GM06990 (cell line): ENCODE measurements around the gene AFF2.

Source experiments
- DNase-seq: peaks from one replicate; pipeline ENCODE4 v3.0.0-alpha.2; 2011; ENCODE audit not compliant: insufficient read length; ENCODE audit errors: extremely low read depth
- H3K27me3 ChIP-seq: replicated peaks from 2 replicates; pipeline ENCODE4 v1.6.0; 2011; ENCODE audit warnings: low read length; ENCODE audit not compliant: control insufficient read depth, insufficient read depth
- H3K36me3 ChIP-seq: 2 replicates; pipeline ENCODE4 v1.5.1; 2011; ENCODE audit warnings: low read length; ENCODE audit not compliant: control insufficient read depth, insufficient read depth
- H3K4me3 ChIP-seq: replicated peaks from 2 replicates; pipeline ENCODE4 v1.5.1; 2011; ENCODE audit warnings: low read depth, mild to moderate bottlenecking, control low read depth, low read length
- TF ChIP-seq, protein P1 (sequence below): IDR thresholded peaks from 2 replicates; pipeline ENCODE4 v1.5.1; 2011; ENCODE audit warnings: low read length, control low read depth, mild to moderate bottlenecking, inconsistent platforms; ENCODE audit not compliant: insufficient read depth, poor library complexity, severe bottlenecking

AFF2 gene

DNA sequence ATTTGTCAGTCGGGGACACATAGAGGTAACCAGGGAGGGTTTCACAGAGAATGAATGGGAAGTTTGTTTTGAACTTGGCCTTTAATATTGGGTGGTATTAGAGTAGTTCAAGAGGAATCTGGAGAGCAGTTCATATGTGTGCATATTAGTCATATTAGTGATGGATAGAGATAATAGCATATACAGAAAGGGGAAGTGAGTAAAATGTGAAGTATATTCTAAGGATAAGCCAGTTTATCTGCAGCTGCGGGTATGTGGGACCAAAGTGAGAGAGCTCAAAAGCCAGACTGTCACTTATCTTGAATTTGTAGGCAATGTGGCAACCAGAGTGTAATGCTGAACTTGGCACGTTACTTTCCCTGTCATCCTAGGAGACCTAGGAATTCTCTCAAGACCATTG is 169.9 kb downstream of the AFF2 start:
- Histone ChIP-seq H3K36me3 (no peaks in the 10 kb centered on the region), H3K4me3 (no peak overlapping the region), H3K27me3 (no peaks in the 10 kb centered on the region)
- TF ChIP-seq, protein P1, sequence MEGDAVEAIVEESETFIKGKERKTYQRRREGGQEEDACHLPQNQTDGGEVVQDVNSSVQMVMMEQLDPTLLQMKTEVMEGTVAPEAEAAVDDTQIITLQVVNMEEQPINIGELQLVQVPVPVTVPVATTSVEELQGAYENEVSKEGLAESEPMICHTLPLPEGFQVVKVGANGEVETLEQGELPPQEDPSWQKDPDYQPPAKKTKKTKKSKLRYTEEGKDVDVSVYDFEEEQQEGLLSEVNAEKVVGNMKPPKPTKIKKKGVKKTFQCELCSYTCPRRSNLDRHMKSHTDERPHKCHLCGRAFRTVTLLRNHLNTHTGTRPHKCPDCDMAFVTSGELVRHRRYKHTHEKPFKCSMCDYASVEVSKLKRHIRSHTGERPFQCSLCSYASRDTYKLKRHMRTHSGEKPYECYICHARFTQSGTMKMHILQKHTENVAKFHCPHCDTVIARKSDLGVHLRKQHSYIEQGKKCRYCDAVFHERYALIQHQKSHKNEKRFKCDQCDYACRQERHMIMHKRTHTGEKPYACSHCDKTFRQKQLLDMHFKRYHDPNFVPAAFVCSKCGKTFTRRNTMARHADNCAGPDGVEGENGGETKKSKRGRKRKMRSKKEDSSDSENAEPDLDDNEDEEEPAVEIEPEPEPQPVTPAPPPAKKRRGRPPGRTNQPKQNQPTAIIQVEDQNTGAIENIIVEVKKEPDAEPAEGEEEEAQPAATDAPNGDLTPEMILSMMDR: no peak
- DNase-seq: no peak

DNA sequence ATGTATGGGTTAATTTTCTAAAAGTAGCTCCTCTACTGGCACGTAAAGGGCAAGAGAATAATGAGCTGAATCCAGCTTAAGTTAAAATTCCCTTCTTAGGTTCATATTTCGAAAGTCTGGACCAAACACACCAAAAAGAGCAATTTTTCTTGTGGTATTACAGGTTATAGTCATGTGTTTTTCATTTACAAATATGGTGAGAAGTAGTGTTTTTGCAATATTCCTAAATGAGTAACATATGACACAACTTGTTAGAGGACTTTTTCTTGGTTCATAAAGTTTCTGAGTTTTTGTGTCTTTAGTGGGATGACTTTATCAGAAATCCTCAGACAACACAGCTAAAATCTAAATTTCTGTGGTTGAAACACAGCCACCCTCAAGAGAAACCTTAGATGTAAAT is 172.1 kb downstream of the AFF2 start:
- TF ChIP-seq, protein P1: no peak
- H3K27me3 ChIP-seq: no peaks in the 10 kb centered on the region
- no peaks in the 10 kb centered on the region for H3K36me3 ChIP-seq
- no peak for DNase-seq
- H3K4me3 ChIP-seq: no peak overlapping the region

DNA sequence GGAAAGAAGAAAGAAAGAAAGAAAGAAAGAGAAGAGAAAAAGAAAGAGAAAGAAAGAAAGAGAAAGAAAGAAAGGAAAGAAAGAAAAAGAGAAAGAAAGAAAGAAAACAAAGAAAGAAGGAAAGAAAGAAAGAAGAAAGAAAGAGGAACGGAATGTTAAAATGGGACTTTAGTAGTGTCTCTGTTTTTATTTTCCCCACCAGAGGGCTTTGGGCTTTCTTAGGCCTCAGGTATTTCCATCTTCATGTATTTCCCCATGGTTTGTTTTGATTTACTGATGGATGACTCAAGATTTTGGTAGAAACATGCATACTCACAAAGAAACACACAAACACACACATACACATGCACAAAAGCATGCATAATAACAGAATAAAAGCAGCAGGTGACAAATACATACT is 181.2 kb downstream of the AFF2 start:
- DNase-seq: no peak
- H3K4me3 ChIP-seq: no peak overlapping the region

DNA sequence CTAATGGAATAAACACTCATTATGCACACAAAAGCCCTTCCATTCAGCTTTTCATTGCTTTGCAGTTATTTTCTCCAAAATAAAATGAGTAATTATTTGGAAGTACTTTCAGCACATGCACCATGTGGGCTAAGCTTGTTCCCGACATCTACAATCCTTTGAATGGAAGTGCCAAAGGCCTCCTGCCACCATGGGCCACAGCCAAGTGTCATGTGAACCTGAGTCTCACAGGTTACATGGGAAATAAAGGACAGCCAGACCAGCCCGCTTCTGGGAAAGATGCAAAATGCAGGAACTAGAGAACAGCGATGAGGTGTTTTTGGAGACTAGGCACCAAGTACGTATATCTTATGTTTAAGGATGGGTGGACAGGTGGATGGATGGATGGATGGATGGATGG is 181.8 kb downstream of the AFF2 start:
- H3K36me3 ChIP-seq: no peaks in the 10 kb centered on the region
- no peak for DNase-seq
- TF ChIP-seq, protein P1: no peak

More for the DNA sequence above, 181.2 kb downstream of the AFF2 start:
- TF ChIP-seq, protein P1: no peak
- Histone ChIP-seq H3K27me3 (no peaks in the 10 kb centered on the region), H3K36me3 (no peaks in the 10 kb centered on the region)

DNA sequence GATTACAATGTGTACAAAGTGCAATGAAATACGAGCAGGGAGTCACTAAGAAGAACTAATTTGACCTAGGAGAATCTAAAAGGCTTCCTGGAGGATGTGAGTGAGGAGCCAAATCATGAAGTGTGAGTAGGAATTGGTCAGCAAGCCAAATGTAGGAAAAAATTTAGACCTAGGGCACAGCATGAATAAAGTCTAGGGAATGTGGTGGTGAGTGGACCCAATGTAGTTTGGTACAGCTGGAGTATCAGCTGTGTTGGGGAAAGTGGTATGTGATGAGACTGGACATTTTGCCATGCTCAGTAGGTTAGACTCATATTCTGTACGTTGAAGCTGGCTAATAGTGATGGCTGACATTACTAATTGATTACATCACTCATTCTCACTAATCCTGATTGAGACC is 191.0 kb downstream of the AFF2 start:
- Histone ChIP-seq H3K27me3 (no peaks in the 10 kb centered on the region), H3K36me3 (no peaks in the 10 kb centered on the region), H3K4me3 (no peak overlapping the region)
- TF ChIP-seq, protein P1: no peak
- no peak for DNase-seq

More for the DNA sequence above, 181.8 kb downstream of the AFF2 start:
- Histone ChIP-seq H3K4me3 (no peak overlapping the region), H3K27me3 (no peaks in the 10 kb centered on the region)

DNA sequence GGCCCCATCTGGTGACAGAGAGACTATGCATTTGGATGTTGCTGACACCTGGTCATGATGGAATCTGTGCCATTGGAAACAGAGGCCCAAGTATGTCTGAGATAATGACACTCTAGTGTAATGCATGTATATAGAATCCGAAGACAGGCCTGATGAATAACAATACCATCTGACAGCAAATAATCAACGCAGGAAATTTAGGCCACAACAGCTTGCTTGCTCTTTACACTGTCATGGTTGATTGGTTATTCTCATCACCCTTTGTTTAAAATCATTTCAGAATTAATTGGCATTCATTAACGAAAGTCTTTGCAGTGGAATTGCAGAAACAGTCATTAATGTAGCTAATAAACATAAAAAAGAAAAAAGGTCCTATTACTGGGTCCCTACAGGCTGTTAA is 194.8 kb downstream of the AFF2 start:
- H3K36me3 ChIP-seq: no peaks in the 10 kb centered on the region
- H3K4me3 ChIP-seq: no peak overlapping the region
- no peak for DNase-seq
- TF ChIP-seq, protein P1: no peak
- H3K27me3 ChIP-seq: no peaks in the 10 kb centered on the region
